Measurements from ENCODE around the gene DIPK1A.
A peak's percentile ranks its signal among the peaks of the same experiment; 100 is the strongest.

DNA sequence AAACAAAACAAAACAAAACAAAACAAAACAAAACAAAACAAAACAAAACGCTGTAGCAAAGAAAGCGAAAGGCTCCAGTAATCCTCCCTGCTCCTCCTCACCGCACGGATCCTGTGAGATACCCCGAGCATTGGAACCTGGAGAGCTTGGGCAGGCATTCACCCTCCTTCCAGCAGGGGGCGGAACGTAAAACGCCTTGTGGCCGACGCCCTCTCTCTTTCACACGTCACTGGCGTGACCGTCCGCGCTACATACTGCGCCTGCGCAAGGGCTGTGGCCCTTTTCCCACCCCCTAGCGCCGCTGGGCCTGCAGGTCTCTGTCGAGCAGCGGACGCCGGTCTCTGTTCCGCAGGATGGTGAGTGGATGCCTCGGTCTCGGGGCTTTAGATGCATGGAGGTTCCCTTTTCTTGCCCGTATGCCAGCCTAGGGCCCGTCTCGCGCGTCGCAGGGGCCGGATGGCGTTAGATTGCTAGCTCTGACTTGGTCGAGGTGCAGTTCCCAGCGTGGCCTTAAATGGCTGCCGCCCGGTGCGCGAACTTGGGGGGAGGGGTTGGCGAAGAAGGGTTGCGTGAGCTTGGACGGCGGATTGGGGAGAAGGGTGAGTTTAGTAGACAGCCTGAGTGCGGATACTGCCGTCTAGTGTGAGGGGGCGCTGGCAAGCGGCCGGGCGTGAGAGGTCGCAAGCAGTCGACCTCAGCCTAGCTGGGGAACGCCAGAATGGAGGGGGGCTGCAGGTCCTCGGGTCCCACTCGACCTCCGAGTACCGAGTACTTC, 129.3 kb downstream of the DIPK1A start, which contains the start of gene RPL5:
- TF ChIP-seq ZNF16 (tag by site-specific recombination; IDR thresholded peaks at IDR 0.05; ENCODE audit: low read depth) (peak; percentile 32; the same call in 1 of the 2 replicates), KLF10 (tag by site-specific recombination; IDR thresholded peaks at IDR 0.05) (peak; percentile 66; the same call in 1 of the 2 replicates), ZNF747 (tag by site-specific recombination; IDR thresholded peaks at IDR 0.05) (no peak), ZNF660 (tag by site-specific recombination; IDR thresholded peaks at IDR 0.05) (peak; percentile 96), ZNF560 (tag by site-specific recombination; IDR thresholded peaks at IDR 0.05; ENCODE audit: borderline replicate concordance) (no peak), ZNF23 (tag by site-specific recombination; IDR thresholded peaks at IDR 0.05; ENCODE audit: borderline replicate concordance) (peak; percentile 13; the same call in 1 of the 2 replicates), ZNF138 (tag by site-specific recombination; IDR thresholded peaks at IDR 0.05; ENCODE audit: borderline replicate concordance) (no peak)
- TF ChIP-seq, protein P1, sequence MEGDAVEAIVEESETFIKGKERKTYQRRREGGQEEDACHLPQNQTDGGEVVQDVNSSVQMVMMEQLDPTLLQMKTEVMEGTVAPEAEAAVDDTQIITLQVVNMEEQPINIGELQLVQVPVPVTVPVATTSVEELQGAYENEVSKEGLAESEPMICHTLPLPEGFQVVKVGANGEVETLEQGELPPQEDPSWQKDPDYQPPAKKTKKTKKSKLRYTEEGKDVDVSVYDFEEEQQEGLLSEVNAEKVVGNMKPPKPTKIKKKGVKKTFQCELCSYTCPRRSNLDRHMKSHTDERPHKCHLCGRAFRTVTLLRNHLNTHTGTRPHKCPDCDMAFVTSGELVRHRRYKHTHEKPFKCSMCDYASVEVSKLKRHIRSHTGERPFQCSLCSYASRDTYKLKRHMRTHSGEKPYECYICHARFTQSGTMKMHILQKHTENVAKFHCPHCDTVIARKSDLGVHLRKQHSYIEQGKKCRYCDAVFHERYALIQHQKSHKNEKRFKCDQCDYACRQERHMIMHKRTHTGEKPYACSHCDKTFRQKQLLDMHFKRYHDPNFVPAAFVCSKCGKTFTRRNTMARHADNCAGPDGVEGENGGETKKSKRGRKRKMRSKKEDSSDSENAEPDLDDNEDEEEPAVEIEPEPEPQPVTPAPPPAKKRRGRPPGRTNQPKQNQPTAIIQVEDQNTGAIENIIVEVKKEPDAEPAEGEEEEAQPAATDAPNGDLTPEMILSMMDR (tag by site-specific recombination; IDR thresholded peaks at IDR 0.05): peak; percentile 99
- TF ChIP-seq, protein P2, sequence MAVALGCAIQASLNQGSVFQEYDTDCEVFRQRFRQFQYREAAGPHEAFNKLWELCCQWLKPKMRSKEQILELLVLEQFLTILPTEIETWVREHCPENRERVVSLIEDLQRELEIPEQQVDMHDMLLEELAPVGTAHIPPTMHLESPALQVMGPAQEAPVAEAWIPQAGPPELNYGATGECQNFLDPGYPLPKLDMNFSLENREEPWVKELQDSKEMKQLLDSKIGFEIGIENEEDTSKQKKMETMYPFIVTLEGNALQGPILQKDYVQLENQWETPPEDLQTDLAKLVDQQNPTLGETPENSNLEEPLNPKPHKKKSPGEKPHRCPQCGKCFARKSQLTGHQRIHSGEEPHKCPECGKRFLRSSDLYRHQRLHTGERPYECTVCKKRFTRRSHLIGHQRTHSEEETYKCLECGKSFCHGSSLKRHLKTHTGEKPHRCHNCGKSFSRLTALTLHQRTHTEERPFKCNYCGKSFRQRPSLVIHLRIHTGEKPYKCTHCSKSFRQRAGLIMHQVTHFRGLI (tag by site-specific recombination; IDR thresholded peaks at IDR 0.05): 0 out of 2 replicates have a peak, but pooled peaks have one; percentile 27
- TF ChIP-seq, protein P3, sequence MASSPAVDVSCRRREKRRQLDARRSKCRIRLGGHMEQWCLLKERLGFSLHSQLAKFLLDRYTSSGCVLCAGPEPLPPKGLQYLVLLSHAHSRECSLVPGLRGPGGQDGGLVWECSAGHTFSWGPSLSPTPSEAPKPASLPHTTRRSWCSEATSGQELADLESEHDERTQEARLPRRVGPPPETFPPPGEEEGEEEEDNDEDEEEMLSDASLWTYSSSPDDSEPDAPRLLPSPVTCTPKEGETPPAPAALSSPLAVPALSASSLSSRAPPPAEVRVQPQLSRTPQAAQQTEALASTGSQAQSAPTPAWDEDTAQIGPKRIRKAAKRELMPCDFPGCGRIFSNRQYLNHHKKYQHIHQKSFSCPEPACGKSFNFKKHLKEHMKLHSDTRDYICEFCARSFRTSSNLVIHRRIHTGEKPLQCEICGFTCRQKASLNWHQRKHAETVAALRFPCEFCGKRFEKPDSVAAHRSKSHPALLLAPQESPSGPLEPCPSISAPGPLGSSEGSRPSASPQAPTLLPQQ (tag by site-specific recombination; IDR thresholded peaks at IDR 0.05): peak; percentile 92
- TF ChIP-seq, protein P4, sequence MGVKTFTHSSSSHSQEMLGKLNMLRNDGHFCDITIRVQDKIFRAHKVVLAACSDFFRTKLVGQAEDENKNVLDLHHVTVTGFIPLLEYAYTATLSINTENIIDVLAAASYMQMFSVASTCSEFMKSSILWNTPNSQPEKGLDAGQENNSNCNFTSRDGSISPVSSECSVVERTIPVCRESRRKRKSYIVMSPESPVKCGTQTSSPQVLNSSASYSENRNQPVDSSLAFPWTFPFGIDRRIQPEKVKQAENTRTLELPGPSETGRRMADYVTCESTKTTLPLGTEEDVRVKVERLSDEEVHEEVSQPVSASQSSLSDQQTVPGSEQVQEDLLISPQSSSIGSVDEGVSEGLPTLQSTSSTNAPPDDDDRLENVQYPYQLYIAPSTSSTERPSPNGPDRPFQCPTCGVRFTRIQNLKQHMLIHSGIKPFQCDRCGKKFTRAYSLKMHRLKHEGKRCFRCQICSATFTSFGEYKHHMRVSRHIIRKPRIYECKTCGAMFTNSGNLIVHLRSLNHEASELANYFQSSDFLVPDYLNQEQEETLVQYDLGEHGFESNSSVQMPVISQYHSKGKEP (tag by site-specific recombination; IDR thresholded peaks at IDR 0.05): no peak
- TF ChIP-seq, protein P5, sequence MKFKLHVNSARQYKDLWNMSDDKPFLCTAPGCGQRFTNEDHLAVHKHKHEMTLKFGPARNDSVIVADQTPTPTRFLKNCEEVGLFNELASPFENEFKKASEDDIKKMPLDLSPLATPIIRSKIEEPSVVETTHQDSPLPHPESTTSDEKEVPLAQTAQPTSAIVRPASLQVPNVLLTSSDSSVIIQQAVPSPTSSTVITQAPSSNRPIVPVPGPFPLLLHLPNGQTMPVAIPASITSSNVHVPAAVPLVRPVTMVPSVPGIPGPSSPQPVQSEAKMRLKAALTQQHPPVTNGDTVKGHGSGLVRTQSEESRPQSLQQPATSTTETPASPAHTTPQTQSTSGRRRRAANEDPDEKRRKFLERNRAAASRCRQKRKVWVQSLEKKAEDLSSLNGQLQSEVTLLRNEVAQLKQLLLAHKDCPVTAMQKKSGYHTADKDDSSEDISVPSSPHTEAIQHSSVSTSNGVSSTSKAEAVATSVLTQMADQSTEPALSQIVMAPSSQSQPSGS (tag by site-specific recombination; IDR thresholded peaks at IDR 0.05; ENCODE audit: low read depth): peak; percentile 69; the same call in 1 of the 2 replicates

Measured in HEK293 (cell line).